ENCODE results near the gene CRISP3.

- no peak for TF ChIP-seq CTCF (IDR thresholded peaks at IDR 0.05 in 2 of 3, conservative IDR thresholded peaks at IDR 0.05 in 1 of 3; ENCODE audit: control insufficient read depth in 2 of 3, extremely low read depth in 1 of 3, insufficient read depth in 1 of 3, low read depth in 3 of 3, low read length in 3 of 3)
- no peak for TF ChIP-seq SKIL (IDR thresholded peaks at IDR 0.05; ENCODE audit: low read depth, poor library complexity, severe bottlenecking)
These were observed 43.0 kb upstream of the CRISP3 start, which contains the start of gene PGK2 for GRCh38 chr6:49787176-49787575.
